HG02610 (cell line): ENCODE data around the gene AP4M1.

Experiments used
- ATAC-seq: cut with Tn5 transposase; IDR thresholded peaks from one replicate; pipeline ENCODE4 v1.9.1; 2021; ENCODE audit warnings: mild to moderate bottlenecking, moderate library complexity; ENCODE audit not compliant: unreplicated experiment

Gene AP4M1

GRCh38 chr7:100085515-100085914 lies 15.9 kb upstream of the AP4M1 start:
- ATAC-seq = no peak

- ATAC-seq = no peak
Observed at GRCh38 chr7:100087055-100087750, 14.2 kb upstream of the AP4M1 start.

DNA sequence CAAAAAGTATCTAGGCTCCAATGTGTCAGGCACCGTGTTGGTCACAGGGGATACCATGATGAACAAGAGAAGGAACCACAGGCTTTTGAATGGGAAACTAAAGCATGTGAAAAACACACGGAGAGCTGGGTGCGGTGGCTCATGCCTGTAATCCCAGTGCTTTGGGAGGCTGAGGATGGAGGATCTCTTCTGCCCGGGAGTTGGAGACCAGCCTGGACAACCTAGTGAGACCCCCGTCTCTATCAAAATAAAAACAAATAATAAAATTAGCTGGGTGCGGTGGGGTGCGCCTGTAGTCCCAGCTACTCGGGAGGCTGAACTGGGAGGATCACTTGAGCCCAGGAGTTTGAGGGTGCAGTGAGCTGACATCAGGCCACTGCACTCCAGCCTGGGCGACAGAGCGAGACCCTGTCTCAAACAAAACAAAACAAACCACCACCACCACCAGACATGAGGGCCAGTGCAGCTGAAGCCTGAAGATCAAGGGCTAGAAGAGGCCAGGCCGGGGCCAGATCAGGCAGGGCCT lies 13.3 kb upstream of the AP4M1 start:
- ATAC-seq = no peak

- no peak for ATAC-seq
Observed at GRCh38 chr7:100088621-100089457, 12.6 kb upstream of the AP4M1 start, which contains the start of gene COPS6. TSS of gene COPS6 (plus strand) at chr7:100088969. CDS start at chr7:100088991, 22 bp downstream.

DNA sequence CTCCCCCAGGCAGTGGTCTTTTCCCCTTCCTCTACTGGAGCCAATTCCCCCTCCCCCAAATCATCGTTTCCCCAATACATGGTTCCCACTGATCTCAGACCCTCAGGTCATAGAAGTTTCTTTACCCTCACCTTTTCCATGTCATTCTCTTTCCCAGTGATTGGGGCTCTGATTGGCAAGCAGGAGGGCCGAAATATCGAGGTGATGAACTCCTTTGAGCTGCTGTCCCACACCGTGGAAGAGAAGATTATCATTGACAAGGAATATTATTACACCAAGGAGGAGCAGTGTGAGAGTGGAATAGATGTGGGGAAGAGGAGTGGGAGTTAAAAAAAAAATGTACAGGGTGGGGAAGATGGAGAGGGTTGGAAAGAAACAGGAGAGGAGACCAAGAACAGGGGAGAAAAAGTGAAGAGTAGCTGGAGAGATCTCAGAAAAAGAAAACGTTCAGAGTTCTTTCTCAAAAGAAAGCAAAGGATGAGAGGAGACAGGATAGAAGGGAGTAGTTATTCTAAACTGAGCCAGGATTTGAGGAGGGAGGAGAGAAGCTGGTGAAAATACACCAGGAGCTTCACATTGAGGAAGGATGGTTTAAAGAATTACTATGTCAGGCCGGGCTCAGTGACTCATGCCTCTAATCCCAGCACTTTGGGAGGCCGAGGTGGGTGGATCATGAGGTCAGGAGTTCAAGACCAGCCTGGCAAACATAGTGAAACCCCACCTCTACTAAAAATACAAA lies 11.8 kb upstream of the AP4M1 start:
- ATAC-seq = no peak

GRCh38 chr7:100090527-100091410 lies 10.7 kb upstream of the AP4M1 start:
- ATAC-seq = no peak

DNA sequence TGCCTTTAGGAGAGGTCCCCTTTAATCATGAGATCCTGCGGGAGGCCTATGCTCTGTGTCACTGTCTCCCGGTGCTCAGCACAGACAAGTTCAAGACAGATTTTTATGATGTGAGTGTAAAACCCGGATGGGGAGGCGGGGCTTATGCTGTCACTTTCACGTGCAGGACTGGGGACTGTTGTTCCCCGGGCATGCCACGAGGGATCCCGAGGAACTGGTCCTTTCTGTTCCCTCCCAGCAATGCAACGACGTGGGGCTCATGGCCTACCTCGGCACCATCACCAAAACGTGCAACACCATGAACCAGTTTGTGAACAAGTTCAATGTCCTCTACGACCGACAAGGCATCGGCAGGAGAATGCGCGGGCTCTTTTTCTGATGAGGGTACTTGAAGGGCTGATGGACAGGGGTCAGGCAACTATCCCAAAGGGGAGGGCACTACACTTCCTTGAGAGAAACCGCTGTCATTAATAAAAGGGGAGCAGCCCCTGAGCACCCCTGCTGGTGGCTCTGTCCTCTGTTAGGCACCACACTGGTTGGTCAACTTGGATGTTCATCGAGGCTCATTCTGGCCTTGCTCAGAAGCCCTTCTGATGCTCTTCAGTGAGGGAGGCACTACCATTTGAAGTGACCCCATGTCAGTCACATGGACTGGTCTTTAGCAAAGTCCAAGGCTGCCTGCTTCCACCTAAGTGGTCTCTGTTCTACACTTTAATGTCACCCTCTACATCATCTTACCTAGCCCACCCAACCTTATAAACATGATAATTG lies 9.8 kb upstream of the AP4M1 start:
- no peak for ATAC-seq

DNA sequence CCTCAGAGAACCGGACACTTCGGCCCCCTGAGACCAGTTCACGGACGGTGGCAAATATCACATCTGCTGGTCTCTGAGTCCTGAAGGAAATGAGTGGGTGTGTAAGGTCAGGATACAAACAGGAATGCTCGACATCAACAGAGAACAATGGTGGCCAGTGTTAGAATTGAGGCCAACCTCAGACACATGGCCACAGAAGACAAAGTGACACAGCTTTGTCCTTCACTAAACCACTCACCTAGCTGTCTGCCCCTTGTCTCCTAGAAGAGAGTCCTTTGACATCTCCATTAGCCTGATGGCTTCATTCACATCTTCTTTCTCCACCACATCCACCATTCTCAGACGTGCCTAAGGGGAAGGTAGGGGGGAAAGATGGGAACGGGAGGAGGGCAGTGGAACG lies 8.4 kb upstream of the AP4M1 start:
- no peak for ATAC-seq

GRCh38 chr7:100093498-100093897 lies 7.9 kb upstream of the AP4M1 start:
- ATAC-seq = no peak

DNA sequence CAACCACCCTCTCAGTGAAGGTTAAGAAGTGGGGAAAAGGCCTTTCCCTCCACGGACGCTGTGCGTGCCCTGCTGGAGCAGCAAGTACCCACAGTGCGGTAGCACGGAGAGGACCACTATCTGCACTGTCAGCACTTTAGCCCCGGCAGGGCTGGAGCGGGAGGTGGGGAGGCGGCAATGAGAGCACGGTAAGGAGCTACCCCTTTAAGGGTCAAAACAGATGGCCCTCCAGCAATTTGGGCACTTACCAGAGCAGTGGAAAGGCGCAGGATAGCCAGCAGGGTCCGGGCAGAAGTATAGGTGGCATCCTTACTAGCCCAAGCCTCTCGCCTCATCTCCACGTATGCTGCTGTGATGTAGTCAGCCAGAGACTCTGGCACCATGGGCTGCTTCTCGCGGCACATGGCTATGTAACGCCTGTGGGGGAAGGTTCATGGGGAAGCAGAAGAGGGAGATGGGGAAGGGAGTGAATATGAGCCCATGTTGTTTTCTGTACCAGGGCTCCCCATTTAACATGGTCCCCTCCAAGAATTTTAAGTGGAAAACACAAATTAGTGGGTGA lies 7.4 kb upstream of the AP4M1 start:
- ATAC-seq = no peak

DNA sequence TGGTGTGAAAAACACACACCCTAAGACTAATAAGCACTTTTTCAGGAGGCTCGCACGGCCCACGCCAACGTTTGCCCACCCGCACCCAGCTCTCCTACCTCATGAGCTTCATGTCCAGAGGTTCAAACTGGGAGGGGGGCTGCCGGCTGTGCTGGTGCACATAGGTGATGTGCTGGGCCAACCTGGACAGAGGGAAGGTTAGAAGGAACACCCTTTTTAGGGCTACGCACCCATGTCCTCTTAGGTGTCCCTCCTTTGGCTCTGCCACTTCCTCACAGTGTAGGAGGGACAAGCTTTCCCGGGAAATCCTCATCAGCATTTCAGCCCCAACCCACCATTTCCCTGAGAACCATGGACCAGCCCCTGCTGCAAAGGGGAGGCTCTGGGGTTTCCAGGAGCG lies 6.2 kb upstream of the AP4M1 start:
- ATAC-seq = no peak

- no peak for ATAC-seq
Observed at GRCh38 chr7:100095704-100096103, 5.7 kb upstream of the AP4M1 start.

DNA sequence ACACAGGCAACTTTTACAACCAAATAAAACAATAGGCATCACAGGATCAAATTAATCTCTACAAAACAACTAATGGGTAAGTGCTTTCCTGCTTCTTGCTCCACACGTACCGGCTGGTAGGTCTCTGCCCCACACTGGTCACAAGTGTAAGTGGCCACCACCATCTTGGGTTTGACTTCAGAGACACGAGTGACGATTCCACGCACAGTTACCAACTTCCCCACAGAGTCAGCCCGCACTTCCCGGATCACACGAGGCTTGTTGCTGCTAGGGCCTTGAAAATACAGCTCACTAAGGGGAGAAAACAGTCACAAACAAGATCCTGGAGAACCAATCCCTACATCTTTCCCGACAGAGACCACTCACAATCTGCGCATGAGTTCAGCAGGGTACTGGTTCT lies 2.5 kb upstream of the AP4M1 start:
- ATAC-seq = no peak

- no peak for ATAC-seq
Observed at GRCh38 chr7:100099452-100099851, 2.0 kb upstream of the AP4M1 start.

GRCh38 chr7:100100420-100101015 lies 925 bp upstream of the AP4M1 start:
- peak; percentile 69 for ATAC-seq

GRCh38 chr7:100102950-100103840 lies 1.8 kb downstream of the AP4M1 start:
- ATAC-seq = no peak

- no peak for ATAC-seq
Observed at GRCh38 chr7:100105534-100105933, 4.1 kb downstream of the AP4M1 start.

DNA sequence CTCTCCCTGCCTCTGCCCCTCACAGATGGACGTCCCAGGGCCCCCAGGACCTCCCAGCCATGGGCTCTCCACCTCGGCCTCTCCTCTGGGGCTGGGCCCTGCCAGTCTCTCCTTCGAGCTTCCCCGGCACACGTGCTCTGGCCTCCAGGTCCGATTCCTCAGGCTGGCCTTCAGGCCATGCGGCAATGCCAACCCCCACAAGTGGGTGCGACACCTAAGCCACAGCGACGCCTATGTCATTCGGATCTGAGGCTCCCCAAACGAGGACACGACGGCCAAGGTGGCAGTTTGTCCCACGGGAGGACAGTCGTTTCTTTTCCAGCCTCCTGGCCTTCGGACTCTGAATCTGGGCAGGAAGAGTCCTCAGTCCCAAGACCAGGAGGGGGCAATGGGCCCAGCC lies 5.2 kb downstream of the AP4M1 start:
- ATAC-seq = no peak
